GM21515 (cell line): ENCODE data around the gene FOSB.

Experiments used
- ATAC-seq: cut with Tn5 transposase; IDR thresholded peaks from one replicate; pipeline ENCODE4 v1.9.1; 2021; ENCODE audit not compliant: unreplicated experiment

FOSB gene

DNA sequence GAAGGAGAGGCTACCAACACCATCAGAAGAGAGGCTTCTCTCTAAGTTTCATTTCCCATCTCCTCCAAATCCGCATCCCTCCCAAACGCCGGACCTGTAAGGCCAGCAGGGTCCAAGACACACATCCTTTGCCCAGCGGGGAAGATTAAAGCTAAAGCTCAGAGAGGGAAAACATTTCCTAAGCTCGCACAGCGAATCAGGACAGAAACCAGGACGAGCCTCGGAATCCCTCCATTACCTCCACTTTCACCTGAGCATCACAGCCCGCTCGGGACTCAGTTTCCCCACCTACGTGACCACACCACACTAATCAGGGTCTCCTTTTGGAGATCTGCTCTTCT is 711 bp upstream of the FOSB start:
- ATAC-seq, result no peak

DNA sequence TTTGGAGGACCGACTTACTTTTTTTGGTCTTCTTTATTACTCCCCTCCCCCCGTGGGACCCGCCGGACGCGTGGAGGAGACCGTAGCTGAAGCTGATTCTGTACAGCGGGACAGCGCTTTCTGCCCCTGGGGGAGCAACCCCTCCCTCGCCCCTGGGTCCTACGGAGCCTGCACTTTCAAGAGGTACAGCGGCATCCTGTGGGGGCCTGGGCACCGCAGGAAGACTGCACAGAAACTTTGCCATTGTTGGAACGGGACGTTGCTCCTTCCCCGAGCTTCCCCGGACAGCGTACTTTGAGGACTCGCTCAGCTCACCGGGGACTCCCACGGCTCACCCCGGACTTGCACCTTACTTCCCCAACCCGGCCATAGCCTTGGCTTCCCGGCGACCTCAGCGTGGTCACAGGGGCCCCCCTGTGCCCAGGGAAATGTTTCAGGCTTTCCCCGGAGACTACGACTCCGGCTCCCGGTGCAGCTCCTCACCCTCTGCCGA is 409 bp downstream of the FOSB start:
- no peak for ATAC-seq

DNA sequence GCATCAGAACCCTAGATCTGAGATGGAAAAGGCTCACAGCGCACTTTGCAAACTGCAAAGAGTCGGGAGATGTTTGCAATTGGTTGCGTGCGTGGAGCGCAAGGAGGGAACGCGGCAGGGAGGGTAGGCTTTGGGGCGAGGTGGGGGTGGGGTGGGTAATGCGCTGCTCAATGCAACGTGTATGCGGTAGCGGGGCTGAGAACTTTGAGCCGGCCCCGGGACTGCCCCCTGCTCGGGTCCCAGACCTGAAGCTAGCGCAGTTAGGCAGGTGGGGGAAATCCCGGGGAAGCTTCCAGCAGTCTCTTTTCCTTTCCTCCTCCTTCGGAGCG is 971 bp downstream of the FOSB start:
- ATAC-seq, result no peak

DNA sequence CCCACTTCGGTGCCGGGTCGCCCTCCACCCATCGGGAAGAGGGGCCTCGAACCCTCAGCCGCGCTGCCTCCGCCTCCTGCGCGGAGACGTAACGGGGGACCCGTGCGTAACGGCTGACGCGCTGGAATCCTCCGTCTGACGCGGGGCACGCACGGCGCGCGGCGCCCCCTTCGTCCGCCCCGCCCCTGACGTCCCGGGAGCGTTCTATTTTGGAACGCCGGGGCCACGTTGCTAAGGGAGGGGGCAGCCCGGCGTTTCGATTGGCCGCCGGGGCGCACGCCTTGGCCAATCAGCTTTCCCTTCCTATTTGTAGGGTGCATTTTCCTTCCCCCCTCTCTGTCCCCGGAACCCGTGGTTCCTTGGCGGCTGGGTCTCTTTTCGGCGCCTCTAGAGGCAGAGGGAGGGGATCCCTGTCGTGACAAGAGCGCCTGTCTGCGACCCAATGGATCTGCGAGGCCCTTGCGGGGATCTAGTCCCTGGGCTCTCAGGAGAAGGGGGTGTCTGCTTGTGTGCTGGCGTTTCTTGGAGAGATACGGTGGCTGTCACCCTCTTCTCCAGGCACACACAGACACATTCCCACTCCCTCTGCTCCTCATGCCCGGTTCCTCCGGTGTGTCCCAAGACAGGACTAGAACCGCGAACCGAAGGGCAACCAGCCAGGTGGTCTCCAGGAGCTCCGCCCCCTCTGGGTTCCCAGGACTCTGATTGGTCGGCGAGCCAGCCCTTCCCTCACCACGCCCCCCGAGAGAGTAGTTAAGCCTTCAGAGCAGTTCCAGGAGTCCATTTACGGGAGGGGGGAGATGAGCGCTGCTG is 1.5 kb downstream of the FOSB start:
- peak; percentile 53 for ATAC-seq

DNA sequence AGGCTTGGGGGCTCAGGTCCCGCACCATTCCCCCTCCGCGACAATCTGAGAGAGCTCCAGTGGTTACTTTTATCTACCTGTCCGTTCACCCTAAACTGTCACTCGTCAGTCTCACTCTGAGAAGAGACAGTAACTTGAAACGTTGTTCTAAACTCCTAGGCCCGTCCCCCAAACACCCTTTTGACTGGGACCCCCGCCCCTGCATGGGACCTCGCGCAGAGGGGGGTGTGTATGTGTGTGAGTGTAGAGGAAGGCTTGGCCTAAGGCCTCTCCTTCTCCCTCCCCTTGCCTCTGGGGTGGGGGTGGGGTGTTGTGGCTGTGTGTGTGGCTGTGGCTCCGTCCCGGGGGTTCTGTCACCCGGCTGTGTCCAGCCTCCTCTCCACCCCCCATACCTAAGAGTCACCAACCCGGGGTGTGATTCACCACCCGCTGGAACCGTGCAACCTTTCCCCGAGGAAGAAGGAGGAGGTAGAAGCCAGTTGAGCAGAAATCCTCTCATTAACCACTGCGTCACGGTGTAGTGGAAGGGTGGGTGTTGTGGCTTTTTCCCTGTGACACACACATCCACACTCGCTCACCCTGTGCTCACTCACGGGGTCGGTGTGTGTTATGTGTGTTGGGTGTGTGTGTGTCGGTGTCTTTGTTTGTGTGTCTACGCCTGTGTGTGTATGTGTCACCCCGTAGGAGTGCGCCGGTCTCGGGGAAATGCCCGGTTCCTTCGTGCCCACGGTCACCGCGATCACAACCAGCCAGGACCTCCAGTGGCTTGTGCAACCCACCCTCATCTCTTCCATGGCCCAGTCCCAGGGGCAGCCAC is 2.4 kb downstream of the FOSB start:
- no peak for ATAC-seq

DNA sequence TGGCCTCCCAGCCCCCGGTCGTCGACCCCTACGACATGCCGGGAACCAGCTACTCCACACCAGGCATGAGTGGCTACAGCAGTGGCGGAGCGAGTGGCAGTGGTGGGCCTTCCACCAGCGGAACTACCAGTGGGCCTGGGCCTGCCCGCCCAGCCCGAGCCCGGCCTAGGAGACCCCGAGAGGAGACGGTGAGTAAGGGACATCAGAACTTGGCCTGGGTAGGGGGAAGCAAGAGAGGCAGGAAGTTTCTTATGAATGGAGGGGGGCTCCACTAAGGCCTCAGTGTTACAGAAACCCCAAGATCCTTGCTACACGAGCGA is 2.9 kb downstream of the FOSB start:
- no peak for ATAC-seq

DNA sequence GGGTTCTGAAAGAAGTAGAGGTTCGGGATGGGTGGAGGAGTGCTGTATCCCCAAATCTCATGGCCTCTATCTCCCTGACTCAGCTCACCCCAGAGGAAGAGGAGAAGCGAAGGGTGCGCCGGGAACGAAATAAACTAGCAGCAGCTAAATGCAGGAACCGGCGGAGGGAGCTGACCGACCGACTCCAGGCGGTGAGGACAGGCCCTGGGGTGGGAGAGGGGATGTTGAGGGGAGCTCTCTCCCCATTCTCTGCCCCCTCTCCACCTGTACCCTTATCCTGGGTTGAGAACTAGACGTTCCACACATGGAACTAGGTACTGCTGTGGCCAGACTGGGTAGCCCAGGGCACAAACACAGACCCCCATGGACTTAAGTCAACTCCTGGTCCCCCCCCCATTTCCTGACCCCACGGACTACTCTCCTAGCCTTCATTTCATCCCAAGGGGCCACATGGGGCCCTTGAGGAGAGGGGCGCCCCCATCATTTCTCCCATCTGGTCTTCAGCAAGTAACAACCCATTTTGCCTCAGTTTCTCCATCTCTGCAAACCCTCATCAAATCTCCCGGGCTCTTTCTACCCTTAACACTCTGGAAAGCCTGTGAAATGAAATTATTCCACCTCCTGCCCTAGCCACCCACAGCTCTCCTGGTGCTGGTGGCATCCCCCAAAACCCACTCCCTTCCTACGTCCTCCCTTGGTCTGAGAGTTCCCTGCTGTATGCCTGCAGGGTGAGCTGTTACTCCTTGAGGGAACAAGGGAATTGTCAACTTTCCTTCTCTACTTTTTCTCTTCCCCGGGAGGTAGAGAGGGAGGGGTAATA is 3.5 kb downstream of the FOSB start:
- ATAC-seq, result no peak

DNA sequence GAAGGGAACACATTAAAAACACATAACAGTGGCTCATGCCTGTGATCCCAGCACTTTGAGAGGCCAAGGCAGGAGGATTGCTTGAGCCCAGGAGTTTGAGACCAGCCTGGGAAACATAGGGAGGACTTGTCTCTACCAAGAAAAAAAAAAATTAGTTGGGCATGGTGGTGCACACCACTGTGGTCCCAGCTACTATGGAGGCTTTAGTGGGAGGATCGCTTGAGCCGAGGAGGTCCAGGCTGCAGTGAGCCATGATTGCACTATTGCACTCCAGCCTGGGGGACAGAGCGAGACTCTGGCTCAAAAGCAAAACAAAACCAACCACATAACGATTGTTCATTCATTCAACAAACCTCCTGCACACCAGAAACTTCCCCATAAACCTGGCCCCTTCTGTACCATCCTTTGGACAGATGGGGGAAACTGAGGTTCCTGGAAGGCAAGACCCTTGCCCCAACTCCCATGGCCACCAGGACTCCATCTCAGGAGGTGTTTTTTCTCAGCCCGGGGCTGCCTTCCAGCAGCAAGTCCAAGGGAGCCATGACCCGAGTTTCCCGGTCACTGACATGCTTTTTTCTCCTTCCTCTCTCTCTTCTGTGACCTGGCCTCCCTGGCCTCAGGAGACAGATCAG is 4.3 kb downstream of the FOSB start:
- ATAC-seq, result no peak

DNA sequence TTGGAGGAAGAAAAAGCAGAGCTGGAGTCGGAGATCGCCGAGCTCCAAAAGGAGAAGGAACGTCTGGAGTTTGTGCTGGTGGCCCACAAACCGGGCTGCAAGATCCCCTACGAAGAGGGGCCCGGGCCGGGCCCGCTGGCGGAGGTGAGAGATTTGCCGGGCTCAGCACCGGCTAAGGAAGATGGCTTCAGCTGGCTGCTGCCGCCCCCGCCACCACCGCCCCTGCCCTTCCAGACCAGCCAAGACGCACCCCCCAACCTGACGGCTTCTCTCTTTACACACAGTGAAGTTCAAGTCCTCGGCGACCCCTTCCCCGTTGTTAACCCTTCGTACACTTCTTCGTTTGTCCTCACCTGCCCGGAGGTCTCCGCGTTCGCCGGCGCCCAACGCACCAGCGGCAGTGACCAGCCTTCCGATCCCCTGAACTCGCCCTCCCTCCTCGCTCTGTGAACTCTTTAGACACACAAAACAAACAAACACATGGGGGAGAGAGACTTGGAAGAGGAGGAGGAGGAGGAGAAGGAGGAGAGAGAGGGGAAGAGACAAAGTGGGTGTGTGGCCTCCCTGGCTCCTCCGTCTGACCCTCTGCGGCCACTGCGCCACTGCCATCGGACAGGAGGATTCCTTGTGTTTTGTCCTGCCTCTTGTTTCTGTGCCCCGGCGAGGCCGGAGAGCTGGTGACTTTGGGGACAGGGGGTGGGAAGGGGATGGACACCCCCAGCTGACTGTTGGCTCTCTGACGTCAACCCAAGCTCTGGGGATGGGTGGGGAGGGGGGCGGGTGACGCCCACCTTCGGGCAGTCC is 5.0 kb downstream of the FOSB start:
- no peak for ATAC-seq

DNA sequence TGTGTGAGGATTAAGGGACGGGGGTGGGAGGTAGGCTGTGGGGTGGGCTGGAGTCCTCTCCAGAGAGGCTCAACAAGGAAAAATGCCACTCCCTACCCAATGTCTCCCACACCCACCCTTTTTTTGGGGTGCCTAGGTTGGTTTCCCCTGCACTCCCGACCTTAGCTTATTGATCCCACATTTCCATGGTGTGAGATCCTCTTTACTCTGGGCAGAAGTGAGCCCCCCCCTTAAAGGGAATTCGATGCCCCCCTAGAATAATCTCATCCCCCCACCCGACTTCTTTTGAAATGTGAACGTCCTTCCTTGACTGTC is 5.5 kb downstream of the FOSB start:
- ATAC-seq, result no peak

DNA sequence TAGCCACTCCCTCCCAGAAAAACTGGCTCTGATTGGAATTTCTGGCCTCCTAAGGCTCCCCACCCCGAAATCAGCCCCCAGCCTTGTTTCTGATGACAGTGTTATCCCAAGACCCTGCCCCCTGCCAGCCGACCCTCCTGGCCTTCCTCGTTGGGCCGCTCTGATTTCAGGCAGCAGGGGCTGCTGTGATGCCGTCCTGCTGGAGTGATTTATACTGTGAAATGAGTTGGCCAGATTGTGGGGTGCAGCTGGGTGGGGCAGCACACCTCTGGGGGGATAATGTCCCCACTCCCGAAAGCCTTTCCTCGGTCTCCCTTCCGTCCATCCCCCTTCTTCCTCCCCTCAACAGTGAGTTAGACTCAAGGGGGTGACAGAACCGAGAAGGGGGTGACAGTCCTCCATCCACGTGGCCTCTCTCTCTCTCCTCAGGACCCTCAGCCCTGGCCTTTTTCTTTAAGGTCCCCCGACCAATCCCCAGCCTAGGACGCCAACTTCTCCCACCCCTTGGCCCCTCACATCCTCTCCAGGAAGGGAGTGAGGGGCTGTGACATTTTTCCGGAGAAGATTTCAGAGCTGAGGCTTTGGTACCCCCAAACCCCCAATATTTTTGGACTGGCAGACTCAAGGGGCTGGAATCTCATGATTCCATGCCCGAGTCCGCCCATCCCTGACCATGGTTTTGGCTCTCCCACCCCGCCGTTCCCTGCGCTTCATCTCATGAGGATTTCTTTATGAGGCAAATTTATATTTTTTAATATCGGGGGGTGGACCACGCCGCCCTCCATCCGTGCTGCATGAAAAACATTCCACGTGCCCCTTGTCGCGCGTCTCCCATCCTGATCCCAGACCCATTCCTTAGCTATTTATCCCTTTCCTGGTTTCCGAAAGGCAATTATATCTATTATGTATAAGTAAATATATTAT is 6.1 kb downstream of the FOSB start:
- ATAC-seq, result no peak

DNA sequence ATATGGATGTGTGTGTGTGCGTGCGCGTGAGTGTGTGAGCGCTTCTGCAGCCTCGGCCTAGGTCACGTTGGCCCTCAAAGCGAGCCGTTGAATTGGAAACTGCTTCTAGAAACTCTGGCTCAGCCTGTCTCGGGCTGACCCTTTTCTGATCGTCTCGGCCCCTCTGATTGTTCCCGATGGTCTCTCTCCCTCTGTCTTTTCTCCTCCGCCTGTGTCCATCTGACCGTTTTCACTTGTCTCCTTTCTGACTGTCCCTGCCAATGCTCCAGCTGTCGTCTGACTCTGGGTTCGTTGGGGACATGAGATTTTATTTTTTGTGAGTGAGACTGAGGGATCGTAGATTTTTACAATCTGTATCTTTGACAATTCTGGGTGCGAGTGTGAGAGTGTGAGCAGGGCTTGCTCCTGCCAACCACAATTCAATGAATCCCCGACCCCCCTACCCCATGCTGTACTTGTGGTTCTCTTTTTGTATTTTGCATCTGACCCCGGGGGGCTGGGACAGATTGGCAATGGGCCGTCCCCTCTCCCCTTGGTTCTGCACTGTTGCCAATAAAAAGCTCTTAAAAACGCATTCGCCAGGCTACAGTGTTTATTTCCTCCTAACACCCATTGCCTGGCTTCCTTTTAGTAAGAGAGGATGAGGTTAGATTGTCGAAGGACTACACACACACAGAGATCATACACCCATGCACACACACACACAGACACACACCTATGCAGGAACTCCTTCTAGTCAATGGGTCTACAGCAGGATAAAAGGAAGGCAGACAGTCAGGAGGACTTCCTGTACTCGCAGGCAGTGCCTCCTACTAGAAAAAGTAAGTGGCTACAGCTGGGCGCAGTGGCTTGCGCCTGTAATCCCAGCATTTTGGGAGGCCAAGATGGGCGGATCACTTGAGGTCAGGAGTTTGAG is 7.1 kb downstream of the FOSB start:
- ATAC-seq, result no peak

DNA sequence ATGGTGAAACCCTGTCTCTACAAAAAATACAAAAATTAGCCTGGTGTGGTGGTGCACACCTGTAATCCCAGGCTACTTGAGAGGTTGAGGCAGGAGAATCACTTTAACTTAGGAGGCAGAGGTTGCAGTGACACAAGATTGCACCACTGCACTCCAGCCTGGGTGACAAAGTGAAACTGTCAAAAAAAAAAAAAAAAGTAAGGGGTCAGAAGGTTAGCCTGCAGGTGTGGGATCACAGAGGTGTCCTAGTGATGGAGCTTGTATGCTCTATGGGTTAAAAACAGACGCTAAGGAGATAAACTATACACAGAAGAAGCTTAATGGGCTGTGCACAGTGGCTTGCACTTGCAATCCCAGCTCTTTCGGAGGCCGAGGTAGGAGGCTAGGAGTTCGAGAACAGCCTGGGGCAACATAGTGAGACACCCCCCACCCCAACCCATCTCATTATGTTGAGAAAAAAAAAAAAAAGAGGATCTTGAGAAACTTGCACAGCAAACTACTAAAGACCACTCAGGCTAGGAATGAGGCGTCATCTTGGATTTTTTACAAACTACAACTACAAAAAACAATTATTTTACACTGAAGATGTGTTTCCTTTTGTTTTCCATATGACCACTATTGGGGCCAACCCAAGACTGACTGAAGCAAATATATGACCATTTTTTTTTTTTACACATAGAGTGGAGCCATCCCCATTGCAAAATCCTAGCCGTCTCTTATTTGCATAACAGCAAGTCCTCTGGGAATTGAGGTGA is 7.9 kb downstream of the FOSB start:
- no peak for ATAC-seq

DNA sequence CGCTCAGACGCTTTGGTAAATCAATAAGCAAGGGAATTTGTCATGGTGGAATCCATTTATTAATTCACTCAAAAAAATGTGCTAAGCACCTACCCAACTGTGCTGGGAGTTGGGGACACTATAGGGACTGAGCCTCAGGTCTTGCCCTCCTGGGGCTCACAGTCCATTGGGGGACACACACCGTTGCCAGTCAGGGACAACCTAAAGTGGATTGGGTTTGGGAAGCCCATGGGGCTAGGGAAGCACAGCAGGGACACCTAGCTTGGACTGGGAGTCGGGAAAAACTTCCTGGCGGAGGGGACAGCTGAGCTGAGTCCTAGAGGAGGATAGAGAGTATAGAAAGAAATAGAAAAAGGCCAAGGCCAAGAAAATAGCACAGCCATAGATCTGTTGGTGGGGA is 8.5 kb downstream of the FOSB start:
- no peak for ATAC-seq

DNA sequence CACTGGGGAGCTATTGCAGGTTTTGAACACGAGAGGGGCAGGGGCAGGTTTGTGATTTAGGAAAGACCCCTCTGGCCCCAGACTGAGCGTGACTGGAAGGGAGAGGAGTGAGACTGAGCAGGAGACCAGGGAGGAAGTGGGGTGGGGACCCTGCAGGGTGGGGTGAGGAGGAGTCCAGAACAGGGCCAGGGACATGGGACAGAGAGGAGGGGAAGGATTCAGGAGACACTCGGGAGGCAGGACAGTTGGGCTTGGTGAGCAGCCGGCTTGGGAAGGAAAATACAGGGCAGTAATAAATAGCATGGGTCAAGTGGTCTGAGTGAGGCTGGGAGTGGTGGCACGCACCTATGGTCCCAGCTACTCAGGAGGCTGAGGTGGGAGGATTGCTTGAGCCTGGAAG is 9.4 kb downstream of the FOSB start:
- no peak for ATAC-seq

DNA sequence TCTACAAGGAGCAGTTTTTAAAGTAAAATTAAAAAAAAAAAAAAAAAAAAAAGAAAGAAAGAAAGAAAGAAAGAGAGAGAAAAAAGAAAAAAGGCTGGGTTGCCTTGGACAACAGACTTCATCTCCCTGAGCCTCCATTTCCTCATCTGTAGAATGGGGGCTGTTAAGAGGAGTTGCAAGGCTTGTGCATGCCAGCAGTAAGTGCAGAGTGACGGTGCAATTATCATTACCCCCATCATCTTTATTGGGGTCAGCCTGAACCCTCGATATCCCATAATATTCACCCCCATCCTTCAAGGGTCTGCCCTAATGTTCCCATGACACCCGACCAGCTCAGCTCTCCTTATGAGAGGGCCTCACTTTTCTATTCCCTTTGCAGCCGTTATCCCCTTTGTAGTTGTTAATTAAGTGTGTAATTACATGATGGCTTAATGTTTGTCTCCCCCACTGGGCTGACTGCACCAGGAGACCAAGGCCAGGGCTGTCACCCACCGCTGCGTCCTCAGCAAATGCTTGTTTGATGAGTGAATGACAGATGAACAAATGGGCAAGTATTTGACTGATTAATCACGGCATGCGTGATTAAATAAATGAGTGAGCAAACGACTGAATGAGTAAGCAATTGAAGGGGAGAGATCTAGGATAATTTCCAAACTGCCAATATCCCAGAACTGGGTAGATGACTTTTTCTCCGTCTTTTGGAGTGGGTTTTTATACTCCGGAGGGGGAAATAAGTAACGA is 10.1 kb downstream of the FOSB start:
- no peak for ATAC-seq
